NT2/D1 (cell line): Measurements from ENCODE around the gene MEDAG.

Source experiments
- DNase-seq: peaks from one replicate; pipeline ENCODE4 v3.0.0-alpha.2; 2011; ENCODE audit warnings: low read depth, low spot score
- H3K27me3 ChIP-seq: 2 replicates; pipeline ENCODE4 v1.6.0; 2011; ENCODE audit warnings: mild to moderate bottlenecking; ENCODE audit not compliant: insufficient read length, insufficient read depth
- H3K36me3 ChIP-seq: 2 replicates; pipeline ENCODE4 v1.6.1; 2011; ENCODE audit warnings: mild to moderate bottlenecking, low read length, mixed read lengths; ENCODE audit not compliant: insufficient read depth, insufficient read length
- H3K4me1 ChIP-seq: 2 replicates; pipeline ENCODE4 v1.5.1; 2011; ENCODE audit not compliant: insufficient read depth, insufficient read length
- H3K4me3 ChIP-seq: 2 replicates; pipeline ENCODE4 v1.5.1; 2011; ENCODE audit warnings: low read depth; ENCODE audit not compliant: insufficient read length
- H3K9ac ChIP-seq: 2 replicates; pipeline ENCODE4 v1.6.0; 2011; ENCODE audit warnings: low read depth; ENCODE audit not compliant: insufficient read length
- H3K9me3 ChIP-seq: 2 replicates; pipeline ENCODE4 v1.5.1; 2011; ENCODE audit warnings: mild to moderate bottlenecking, low read length; ENCODE audit not compliant: insufficient read depth
- SUZ12 ChIP-seq: IDR thresholded peaks from 2 replicates; pipeline ENCODE4 v1.6.1; 2011; ENCODE audit not compliant: insufficient read length, insufficient read depth; ENCODE audit errors: extremely low read depth
- YY1 ChIP-seq: IDR thresholded peaks from 2 replicates; pipeline ENCODE4 v1.6.1; 2011; ENCODE audit not compliant: insufficient read length, insufficient read depth
- ZNF274 ChIP-seq: IDR thresholded peaks from 2 replicates; pipeline ENCODE4 v1.6.1; 2011; ENCODE audit warnings: mild to moderate bottlenecking, low read depth, low read length

MEDAG gene

DNA sequence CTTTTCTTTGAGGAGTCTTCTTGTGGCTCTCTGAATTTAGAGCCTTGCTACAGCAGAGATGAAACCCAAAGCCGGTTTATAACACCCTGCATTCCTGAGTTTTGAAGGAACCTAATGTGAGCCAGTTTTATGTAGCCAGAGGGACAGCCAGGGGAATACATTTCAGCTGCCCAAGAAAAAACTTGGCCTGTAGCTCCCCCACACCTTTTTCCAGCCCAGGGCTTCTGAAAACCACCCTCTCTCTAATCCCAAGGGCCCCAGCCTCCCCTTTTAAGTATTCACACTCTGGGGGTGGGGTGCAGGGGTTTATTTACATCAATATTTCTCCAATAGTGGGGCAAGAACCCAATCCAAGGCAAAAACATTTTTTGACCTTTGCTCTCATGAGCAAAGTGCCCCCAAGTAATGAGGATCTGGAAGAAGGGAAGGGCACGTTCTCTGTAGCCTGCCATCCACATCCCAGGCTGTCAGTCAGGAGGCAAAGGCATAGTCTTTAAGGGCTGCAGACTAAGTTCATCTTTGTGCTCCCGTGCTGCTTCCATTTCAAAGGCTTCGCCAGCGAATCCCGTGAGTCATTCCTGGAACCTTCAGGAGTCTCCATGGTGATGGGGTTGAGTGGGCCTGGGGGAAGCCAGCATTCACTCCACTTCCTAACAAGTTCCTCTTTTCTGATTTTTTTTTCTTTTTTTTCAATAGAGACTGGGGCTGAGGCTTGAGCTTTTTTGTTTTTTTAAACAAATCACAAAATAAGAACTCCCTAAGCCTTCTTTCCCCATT is 33.2 kb upstream of the MEDAG start:
- no peaks in the 10 kb centered on the region for H3K27me3 ChIP-seq
- no peaks in the 10 kb centered on the region for H3K9me3 ChIP-seq
- H3K4me1 ChIP-seq: peaks cover 21% of the 10 kb centered on the region
- no peak overlapping the region for H3K9ac ChIP-seq
- peak; percentile 85 for DNase-seq
- H3K4me3 ChIP-seq: no peak overlapping the region
- H3K36me3 ChIP-seq: peaks cover 3% of the 10 kb centered on the region
- TF ChIP-seq SUZ12 (no peak), YY1 (no peak), ZNF274 (no peak)

DNA sequence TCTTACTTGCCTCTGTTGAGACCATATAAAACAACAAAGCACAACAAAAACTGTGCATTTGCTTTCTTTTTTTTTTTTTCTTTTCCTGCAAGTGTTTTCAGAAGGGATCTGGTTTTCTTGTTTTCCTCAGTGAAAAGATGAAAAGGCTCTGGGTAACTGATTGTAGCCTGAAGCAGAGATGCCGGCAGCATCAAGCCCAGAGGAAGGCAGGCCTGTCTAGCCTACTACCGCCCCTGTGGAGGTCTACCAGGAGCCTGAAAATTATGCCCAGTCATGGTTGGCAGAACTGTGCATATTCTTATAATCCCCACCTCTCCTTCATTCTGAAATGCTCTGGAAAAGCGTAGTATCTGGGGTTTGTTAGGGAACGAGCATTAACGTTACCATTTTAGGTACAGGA is 32.6 kb upstream of the MEDAG start:
- H3K9me3 ChIP-seq: no peaks in the 10 kb centered on the region
- H3K4me1 ChIP-seq: peaks cover 21% of the 10 kb centered on the region
- no peaks in the 10 kb centered on the region for H3K27me3 ChIP-seq
- H3K4me3 ChIP-seq: no peak overlapping the region
- no peak for TF ChIP-seq YY1
- no peak for TF ChIP-seq ZNF274
- no peak for TF ChIP-seq SUZ12
- peaks cover 3% of the 10 kb centered on the region for H3K36me3 ChIP-seq
- H3K9ac ChIP-seq: no peak overlapping the region
- no peak for DNase-seq

DNA sequence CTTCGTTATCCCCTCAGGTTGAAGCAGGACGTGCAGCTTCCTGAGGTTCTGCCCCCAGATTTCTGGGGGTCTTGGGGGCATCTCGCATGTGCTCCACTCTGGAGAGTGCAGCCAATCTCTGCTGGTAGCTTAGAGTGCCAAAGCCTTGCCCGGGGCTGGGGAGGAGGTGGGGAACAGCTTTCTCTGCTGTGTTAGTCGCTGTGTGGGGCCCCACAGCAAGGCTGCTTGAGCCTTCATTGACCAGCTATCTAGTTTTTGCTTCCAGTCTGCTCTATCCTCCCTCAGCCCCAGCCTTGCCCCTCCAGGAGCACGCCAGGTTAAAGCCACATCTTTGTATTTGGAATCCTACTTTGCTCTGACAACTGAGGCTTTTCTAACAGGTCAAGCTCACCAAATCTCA is 32.0 kb upstream of the MEDAG start:
- Histone ChIP-seq H3K36me3 (peaks cover 3% of the 10 kb centered on the region), H3K4me1 (peaks cover 21% of the 10 kb centered on the region), H3K9me3 (no peaks in the 10 kb centered on the region), H3K27me3 (no peaks in the 10 kb centered on the region), H3K4me3 (no peak overlapping the region), H3K9ac (peak overlapping the region; percentile 36)
- no peak for DNase-seq
- TF ChIP-seq SUZ12: no peak
- no peak for TF ChIP-seq YY1
- TF ChIP-seq ZNF274: no peak

- TF ChIP-seq YY1 (no peak), ZNF274 (no peak), SUZ12 (no peak)
These were observed 31.5 kb upstream of the MEDAG start for GRCh38 chr13:30874561-30874960.

DNA sequence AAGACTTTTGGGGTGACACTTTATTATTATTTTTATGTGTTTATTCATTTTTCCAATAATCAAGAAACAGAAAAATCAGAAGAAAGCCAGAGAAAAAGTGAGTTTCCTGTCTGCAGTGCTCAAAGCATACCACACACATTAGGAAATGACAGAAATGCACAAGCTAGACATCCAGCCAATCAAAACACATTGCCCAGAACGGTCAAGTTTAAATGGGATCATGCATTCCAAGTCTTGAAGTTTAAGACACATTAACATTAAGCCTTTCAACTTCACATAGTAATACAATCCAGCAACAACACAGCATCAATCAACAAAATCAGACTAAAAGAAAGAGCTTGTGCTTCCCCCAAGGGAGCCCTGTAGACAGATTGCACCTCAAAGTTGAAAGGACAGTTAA is 28.7 kb upstream of the MEDAG start:
- no peaks in the 10 kb centered on the region for H3K27me3 ChIP-seq
- no peak overlapping the region for H3K9ac ChIP-seq
- TF ChIP-seq SUZ12 (no peak), YY1 (no peak), ZNF274 (no peak)
- no peak for DNase-seq
- H3K4me3 ChIP-seq: no peak overlapping the region
- H3K9me3 ChIP-seq: no peaks in the 10 kb centered on the region
- peaks cover 3% of the 10 kb centered on the region for H3K36me3 ChIP-seq
- peaks cover 5% of the 10 kb centered on the region for H3K4me1 ChIP-seq

More at GRCh38 chr13:30874561-30874960, 31.5 kb upstream of the MEDAG start:
- Histone ChIP-seq H3K36me3 (peaks cover 3% of the 10 kb centered on the region), H3K4me1 (peaks cover 21% of the 10 kb centered on the region), H3K4me3 (no peak overlapping the region), H3K27me3 (no peaks in the 10 kb centered on the region), H3K9ac (peak overlapping the region; percentile 2), H3K9me3 (no peaks in the 10 kb centered on the region)
- DNase-seq: no peak

DNA sequence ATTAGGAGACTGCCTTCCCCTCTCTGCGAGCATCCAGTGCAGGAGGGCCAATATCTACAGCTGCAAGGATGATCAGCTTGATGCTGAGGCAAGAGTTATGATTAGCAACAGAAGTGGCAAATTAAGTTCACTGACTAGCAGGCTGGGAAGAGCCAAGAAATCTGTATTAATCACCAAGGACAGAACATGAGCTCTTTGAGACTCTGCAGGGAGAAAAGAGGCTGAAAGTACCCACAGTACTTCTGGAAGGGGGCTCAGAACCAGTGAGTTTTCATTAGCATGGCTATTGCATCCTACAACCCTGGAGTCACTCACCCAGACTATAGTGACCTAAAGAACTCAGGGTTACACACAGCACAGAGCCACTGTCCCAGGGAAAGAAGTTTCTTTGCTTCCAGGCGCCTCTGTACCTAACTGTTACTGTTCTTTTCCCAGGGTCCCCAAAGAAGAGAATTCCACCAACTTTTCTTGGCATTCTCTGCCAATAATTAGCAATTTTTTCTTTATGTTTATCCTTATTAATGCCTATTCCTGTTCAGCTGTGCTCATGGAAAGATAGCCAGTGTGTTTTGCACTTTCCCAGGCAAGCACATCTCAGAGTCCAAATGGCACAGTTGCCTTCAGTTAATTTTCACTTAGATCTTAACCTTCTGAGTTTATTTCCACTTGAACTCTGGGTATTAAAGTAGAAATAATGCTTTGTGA is 25.8 kb upstream of the MEDAG start:
- H3K9me3 ChIP-seq: peaks cover 24% of the 10 kb centered on the region; the same call in 1 of the 2 replicates
- TF ChIP-seq YY1: no peak
- H3K4me3 ChIP-seq: no peak overlapping the region
- H3K4me1 ChIP-seq: no peaks in the 10 kb centered on the region
- H3K36me3 ChIP-seq: peaks cover 14% of the 10 kb centered on the region
- DNase-seq: no peak
- no peaks in the 10 kb centered on the region for H3K27me3 ChIP-seq
- H3K9ac ChIP-seq: no peak overlapping the region

DNA sequence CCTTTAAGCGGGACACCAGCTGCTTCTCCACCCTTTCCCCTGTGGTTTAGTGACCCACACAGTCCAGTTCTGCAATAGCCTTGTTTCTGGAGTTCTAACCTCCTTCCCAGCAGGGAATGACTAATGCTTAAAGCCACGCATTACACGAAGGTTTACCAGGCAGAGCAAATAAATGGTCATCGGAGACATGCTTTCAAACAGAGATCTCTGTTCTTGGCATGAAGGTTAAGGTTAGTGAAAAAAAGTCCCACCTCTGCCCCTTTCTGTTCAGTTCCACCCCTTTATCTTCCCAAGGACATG is 25.3 kb upstream of the MEDAG start:
- no peak for DNase-seq
- H3K27me3 ChIP-seq: no peaks in the 10 kb centered on the region
- TF ChIP-seq ZNF274: no peak
- TF ChIP-seq YY1: no peak
- TF ChIP-seq SUZ12: no peak
- peaks cover 29% of the 10 kb centered on the region; the same call in 1 of the 2 replicates for H3K9me3 ChIP-seq
- H3K4me1 ChIP-seq: no peaks in the 10 kb centered on the region
- no peak overlapping the region for H3K4me3 ChIP-seq
- peaks cover 12% of the 10 kb centered on the region for H3K36me3 ChIP-seq
- no peak overlapping the region for H3K9ac ChIP-seq
